Stomach (tissue), 9 donors: ENCODE measurements around the gene RAB6B. TPM values are rescaled to one million over a fixed set of nuclear protein-coding genes. Genes with fewer than 3 reads are reported as not detected.

Experiments used
- DNase-seq, 2 donors: peaks; one replicate each; pipeline versions ENCODE4 v3.0.0 to v3.0.0-alpha.2; 2013 to 2019
- H3K27ac ChIP-seq, 5 donors: fragments of 200-600 bp in 4 of 5; sonication (generic) in 4 of 5; one replicate each; pipeline ENCODE4 v1.5.1; 2013 to 2019; ENCODE audit warnings: mild to moderate bottlenecking in 1 of 5, moderate library complexity in 1 of 5
- H3K27me3 ChIP-seq, 3 donors: fragments of 200-600 bp; sonication (generic); one replicate each; pipeline ENCODE4 v1.5.1; 2017 to 2019; ENCODE audit warnings: mixed run types in 1 of 3
- H3K36me3 ChIP-seq, 4 donors: fragments of 200-600 bp; sonication (generic); 1 replicate in 3 of 4; 2 replicates in 1 of 4; pipeline ENCODE4 v1.5.1; 2016 to 2019
- H3K4me1 ChIP-seq, 4 donors: fragments of 200-600 bp; sonication (generic); one replicate each; pipeline ENCODE4 v1.5.1; 2016 to 2019
- H3K4me3 ChIP-seq, 4 donors: fragments of 200-600 bp; sonication (generic) in 3 of 4; one replicate each; pipeline ENCODE4 v1.5.1; 2016 to 2019; ENCODE audit warnings: mild to moderate bottlenecking in 1 of 4
- H3K9me3 ChIP-seq, 4 donors: fragments of 200-600 bp; sonication (generic); one replicate each; pipeline ENCODE4 v1.5.1; 2016 to 2019
- CTCF ChIP-seq, 7 experiments: fragments of 450-650 bp in 4 of 7; fragments of 200-600 bp in 3 of 7; sonication (generic) in 3 of 7; IDR thresholded peaks; one replicate each; pipeline ENCODE4 v1.5.1; 2016 to 2019; ENCODE audit warnings: antibody characterized with exemption in 7 of 7, control low read depth in 2 of 7, mild to moderate bottlenecking in 1 of 7
- EP300 ChIP-seq: sonication (generic); formaldehyde crosslinking; IDR thresholded peaks from one replicate; pipeline ENCODE4 v1.6.1; 2017; ENCODE audit warnings: antibody characterized with exemption
- POLR2A ChIP-seq, 4 donors: fragments of 450-650 bp; IDR thresholded peaks; one replicate each; pipeline ENCODE4 v1.6.1; 2016; ENCODE audit warnings: antibody characterized with exemption in 4 of 4, control low read depth in 2 of 4, mild to moderate bottlenecking in 1 of 4, moderate library complexity in 1 of 4
- POLR2AphosphoS5 ChIP-seq, 3 donors: sonication (generic); formaldehyde crosslinking; IDR thresholded peaks; one replicate each; pipeline ENCODE4 v1.6.1; 2016; ENCODE audit warnings: antibody characterized with exemption in 3 of 3
- WGBS, 5 donors: extraction: QIAGEN DNeasy Blood & Tissue Kit in 3 of 5; methylation state at CpG; one replicate each; pipeline versions ENCODE4 v1.1.5 to v1.1.7; 2013 to 2018; 5-methylcytosine and 5-hydroxymethylcytosine counted together
- intact Hi-C: fragments of 100-400 bp; cut with DNase I; formaldehyde crosslinking; loops from one replicate; pipeline ENCODE4 v1.15.1; 2023; ENCODE audit warnings: low total_unique reads
- polyA plus RNA-seq, 3 donors: library from polyadenylated mRNA; stranded (reverse); fragments of 200-250 nt; gene quantifications; one replicate each; pipeline ENCODE4 v1.2.3, GENCODE V29; 2013
- total RNA-seq, 5 donors: library from RNA; depleted of rRNA; stranded (reverse); fragments of >200 nt; gene quantifications; one replicate each; pipeline versions ENCODE4 v1.1.0 to v1.2.3, GENCODE V29; 2014 to 2016
- donor health status: healthy with polysubstance abuse.
- donor health status: Bipolar disorder and iron deficiency.
- donor health status: healthy.

The RAB6B gene
- total and polyA plus RNA-seq, 8 donors: 0.58 to 7.5 (median 1.9) TPM

- no peak overlapping the region for H3K4me3 ChIP-seq
- no peaks in the 10 kb centered on the region for H3K9me3 ChIP-seq
- no peaks in the 10 kb centered on the region for H3K27me3 ChIP-seq
- no peak for DNase-seq
- intact Hi-C loops: no loop called here
- no peaks in the 10 kb centered on the region for H3K36me3 ChIP-seq
- no peak for TF ChIP-seq POLR2AphosphoS5 (IDR thresholded peaks at IDR 0.05)
- no peak for TF ChIP-seq CTCF (IDR thresholded peaks at IDR 0.05)
- no peak for TF ChIP-seq POLR2A (IDR thresholded peaks at IDR 0.05)
- TF ChIP-seq EP300: no peak
- no peak overlapping the region for H3K27ac ChIP-seq
- 79 to 87% (median 82%) methylated on average over 11 of the region's 11 CpGs for WGBS, 5 donors
- H3K4me1 ChIP-seq: peaks cover 0 to 4% (median 1%) of the 10 kb centered on the region in 4 donors
Observed at GRCh38 chr3:133863911-133864310, 31.8 kb downstream of the RAB6B start.

- Histone ChIP-seq H3K9me3 (no peaks in the 10 kb centered on the region), H3K27ac (no peak overlapping the region), H3K36me3 (no peaks in the 10 kb centered on the region), H3K27me3 (no peaks in the 10 kb centered on the region), H3K4me3 (no peak overlapping the region), H3K4me1 (peaks cover 0 to 4% (median 0%) of the 10 kb centered on the region in 4 donors)
- no peak for TF ChIP-seq POLR2A (IDR thresholded peaks at IDR 0.05)
- TF ChIP-seq EP300: no peak
- no peak for TF ChIP-seq CTCF (IDR thresholded peaks at IDR 0.05)
- TF ChIP-seq POLR2AphosphoS5 (IDR thresholded peaks at IDR 0.05): no peak
- no peak for DNase-seq
- intact Hi-C loops: no loop called here
- 80 to 91% (median 85%) methylated on average over 4 of the region's 4 CpGs for WGBS, 5 donors
Observed at GRCh38 chr3:133862161-133862560, 33.5 kb downstream of the RAB6B start.

- no peaks in the 10 kb centered on the region for H3K36me3 ChIP-seq
- no peak for TF ChIP-seq EP300
- TF ChIP-seq POLR2A (IDR thresholded peaks at IDR 0.05): no peak
- no peak for TF ChIP-seq CTCF (IDR thresholded peaks at IDR 0.05)
- no peak for TF ChIP-seq POLR2AphosphoS5 (IDR thresholded peaks at IDR 0.05)
- DNase-seq: no peak
- intact Hi-C loops: no loop called here
- peaks cover 0 to 4% (median 0%) of the 10 kb centered on the region in 4 donors for H3K4me1 ChIP-seq
- no peaks in the 10 kb centered on the region for H3K27me3 ChIP-seq
- H3K9me3 ChIP-seq: no peaks in the 10 kb centered on the region
- 87 to 96% (median 91%) methylated on average over 4 to 5 of the region's 5 CpGs for WGBS, 5 donors
- H3K4me3 ChIP-seq: no peak overlapping the region
- no peak overlapping the region for H3K27ac ChIP-seq
Observed at GRCh38 chr3:133860519-133860918, 35.2 kb downstream of the RAB6B start.

GRCh38 chr3:133859381-133860234, 36.1 kb downstream of the RAB6B start:
- Histone ChIP-seq H3K27me3 (no peaks in the 10 kb centered on the region), H3K27ac (no peak overlapping the region), H3K4me1 (peaks cover 0 to 4% (median 0%) of the 10 kb centered on the region in 4 donors), H3K4me3 (no peak overlapping the region), H3K36me3 (no peaks in the 10 kb centered on the region), H3K9me3 (no peaks in the 10 kb centered on the region)
- DNase-seq: no peak
- intact Hi-C loops: no loop called here
- 75 to 87% (median 85%) methylated on average over 12 of the region's 12 CpGs for WGBS, 5 donors
- no peak for TF ChIP-seq POLR2AphosphoS5 (IDR thresholded peaks at IDR 0.05)
- TF ChIP-seq CTCF (IDR thresholded peaks at IDR 0.05): no peak
- no peak for TF ChIP-seq EP300
- no peak for TF ChIP-seq POLR2A (IDR thresholded peaks at IDR 0.05)
